ENCODE measurements around the gene CPEB2.

The CPEB2 gene

DNA sequence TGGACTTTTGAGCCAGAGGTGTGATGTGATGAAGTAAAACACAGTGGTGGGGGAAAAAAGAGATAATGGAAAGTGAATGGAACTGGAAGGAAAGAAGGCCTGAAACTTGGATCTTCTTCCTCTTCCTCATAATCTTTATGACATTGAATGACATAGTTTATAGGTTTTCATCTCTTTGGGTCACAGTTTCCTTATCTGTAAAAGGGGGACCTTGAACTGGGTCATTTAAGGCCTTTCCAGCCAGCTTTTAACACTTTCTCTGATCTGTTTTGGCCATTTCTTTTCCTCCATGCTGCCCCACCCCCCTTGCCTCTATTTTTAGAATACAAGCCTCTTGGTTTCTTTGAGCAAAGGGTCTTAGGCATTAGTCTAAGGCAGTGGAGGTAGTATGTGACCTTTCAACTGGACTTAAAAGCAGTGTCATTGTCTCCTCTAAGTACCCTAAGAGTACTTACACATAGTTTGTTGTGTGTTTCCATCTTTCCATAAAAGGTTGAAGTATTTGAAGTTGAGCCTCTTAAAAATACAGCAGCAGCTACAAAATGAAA, 7.8 kb downstream of the CPEB2 start:
- no peak for DNase-seq (ENCODE audit: low read depth)

- no peak for DNase-seq (ENCODE audit: low read depth)
These were observed 8.9 kb downstream of the CPEB2 start for GRCh38 chr4:15011166-15011565.

- DNase-seq (ENCODE audit: low read depth) = no peak
These were observed 9.9 kb downstream of the CPEB2 start for GRCh38 chr4:15012017-15012788.

DNA sequence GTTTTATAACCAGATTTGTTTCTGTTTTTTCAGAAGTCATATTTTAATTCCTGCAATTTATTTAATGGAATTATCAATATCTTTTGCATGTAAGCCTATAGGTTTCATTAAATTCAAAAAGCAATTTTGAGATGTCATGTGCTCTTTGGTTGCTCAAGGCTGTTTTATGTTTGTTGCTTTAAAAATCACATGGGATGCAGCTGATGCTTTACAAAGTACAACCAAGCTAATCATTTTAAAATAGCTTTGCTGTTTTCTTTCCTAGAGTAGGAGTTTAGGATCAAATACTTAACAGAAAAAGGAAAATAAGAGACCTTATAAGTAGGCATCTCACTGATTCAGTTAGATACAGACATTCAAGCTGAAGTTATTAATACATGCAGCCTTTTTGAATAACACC, 11.3 kb downstream of the CPEB2 start:
- DNase-seq (ENCODE audit: low read depth) = no peak

DNA sequence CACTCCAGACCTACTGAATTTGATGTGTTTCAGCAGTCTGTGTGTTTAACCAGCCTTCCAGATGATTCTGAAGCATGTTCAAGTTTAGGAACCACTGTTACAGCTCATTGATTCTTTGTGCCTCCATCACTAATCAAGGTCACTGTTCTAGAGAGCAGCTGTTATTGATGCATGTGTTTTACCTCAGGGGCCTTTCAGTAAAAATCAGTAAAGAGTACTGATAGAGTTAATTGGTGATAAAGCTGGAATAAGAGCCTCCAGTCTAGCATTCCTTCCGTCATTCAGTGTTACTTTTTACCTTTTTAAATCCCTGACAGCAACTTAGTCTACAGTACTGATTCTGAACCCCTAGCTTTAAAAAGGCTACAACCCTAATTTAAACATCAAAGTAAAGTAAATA, 12.9 kb downstream of the CPEB2 start:
- no peak for DNase-seq (ENCODE audit: low read depth)

- no peak for DNase-seq (ENCODE audit: low read depth)
These were observed 16.1 kb downstream of the CPEB2 start for GRCh38 chr4:15018361-15018760.

DNA sequence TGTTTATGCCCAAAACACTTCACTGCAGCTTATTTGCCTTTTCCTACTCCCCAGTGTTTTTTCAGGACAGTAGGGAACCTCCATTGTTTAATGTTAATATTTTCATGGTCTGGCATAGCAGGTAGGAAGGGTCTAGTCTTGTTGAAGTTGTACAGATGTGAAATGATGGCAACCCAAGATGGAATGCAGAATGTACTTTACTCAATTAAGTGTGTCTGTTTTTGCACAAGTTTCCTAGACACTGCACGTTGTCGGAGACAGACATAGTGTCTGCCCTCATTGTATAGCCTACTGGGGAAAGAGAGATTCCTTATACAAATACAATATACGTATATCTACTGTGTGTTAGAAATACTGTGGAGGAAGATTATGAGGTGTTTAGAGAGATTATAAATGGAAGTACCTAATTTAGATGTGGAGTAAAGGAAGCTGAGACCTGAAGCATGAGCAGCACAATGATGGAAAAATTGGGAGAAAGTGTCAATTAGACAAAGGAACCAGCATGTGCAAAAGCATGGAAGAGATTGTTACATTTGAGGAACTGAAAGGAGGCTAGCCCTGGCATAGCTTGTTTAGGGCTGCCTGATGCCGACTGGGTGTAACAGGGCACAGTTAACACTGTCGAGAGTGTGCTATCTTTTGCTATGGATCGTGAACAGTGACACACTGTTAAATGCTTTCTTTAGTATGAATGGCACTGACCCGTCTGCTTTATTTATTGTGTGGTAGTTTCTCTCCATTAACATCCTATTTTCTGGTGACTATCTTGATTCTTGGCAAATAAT, 18.4 kb downstream of the CPEB2 start:
- no peak for DNase-seq (ENCODE audit: low read depth)

DNA sequence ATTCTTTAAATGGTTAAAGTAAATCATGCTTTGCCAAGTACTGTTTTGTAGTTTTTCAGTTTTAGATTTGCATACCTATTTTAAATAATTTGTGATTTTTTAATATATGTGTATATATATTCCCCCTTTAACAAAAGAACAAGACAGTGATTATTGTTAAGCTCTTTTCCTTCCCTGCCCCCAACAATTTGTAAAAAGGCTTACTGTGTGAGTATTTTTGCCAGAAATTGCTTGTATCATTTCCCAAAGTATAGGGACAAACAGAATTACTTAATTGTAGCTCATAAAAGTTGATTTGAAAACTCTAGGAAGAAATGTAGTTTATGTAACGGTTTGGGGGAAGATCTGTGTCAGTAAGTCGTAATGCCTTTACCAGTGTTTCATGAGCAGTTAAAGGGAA, 19.0 kb downstream of the CPEB2 start:
- DNase-seq (ENCODE audit: low read depth) = no peak

DNA sequence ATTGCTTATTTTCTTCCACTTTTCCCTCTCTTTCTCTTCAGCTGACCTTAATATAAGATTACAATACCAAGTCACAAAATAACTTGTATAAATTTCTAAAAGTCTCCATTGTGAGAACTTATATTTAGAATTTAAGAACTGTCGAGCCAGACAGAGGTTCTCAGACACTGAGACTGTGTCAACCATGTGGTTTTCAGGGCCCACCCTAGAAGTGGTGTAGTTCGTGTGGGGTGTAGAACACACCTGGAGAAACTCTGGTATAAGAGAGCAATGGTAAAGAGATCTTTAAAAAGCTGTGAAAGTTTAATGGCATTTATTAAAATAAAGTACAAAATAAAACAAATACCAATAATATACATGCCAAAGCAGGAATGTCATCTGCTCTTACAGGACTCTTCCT, 19.7 kb downstream of the CPEB2 start:
- no peak for DNase-seq (ENCODE audit: low read depth)

DNA sequence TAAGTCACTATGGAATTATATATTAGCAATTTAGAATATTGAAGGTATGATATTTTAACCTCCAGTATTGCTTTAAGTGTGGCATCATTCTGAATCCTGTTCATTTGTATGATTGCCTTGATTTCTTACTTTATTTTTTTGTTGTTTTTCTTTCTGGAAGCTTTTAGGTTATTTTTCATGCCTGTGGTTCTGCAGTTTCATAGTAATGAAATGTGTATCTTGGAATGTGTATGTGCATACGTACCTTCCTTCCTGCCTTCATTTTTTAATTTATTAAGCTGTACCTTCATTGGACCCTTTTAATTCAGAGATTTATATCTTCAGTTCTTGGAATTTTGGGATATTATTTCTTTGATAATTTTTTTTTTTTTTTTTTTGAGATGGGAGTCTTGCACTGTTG, 22.1 kb downstream of the CPEB2 start:
- no peak for DNase-seq (ENCODE audit: low read depth)

- no peak for DNase-seq (ENCODE audit: low read depth)
These were observed 23.4 kb downstream of the CPEB2 start for GRCh38 chr4:15025693-15026092.

- DNase-seq (ENCODE audit: low read depth) = no peak
These were observed 25.7 kb downstream of the CPEB2 start for GRCh38 chr4:15027921-15028435.

DNA sequence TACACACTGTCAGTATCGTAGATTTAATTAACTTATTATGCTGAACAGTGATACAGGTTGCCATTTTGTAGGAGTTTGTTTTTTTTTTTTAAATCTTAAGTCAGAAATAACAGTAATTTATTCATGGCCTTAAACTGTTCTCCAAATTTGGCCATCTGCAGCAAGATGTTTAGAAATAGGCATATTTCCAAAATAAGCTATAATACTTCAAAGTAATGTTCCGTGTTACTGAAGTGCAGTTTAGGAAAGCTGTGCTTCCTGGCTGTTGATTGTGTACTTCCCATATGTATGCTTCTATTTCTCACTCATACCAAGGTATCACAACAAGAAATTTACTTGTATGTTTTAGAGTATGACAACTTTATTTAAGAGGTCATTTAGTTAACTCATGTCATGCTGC, 28.9 kb downstream of the CPEB2 start:
- DNase-seq (ENCODE audit: low read depth) = no peak

GRCh38 chr4:15031993-15032675, 29.9 kb downstream of the CPEB2 start:
- DNase-seq (ENCODE audit: low read depth) = no peak

DNA sequence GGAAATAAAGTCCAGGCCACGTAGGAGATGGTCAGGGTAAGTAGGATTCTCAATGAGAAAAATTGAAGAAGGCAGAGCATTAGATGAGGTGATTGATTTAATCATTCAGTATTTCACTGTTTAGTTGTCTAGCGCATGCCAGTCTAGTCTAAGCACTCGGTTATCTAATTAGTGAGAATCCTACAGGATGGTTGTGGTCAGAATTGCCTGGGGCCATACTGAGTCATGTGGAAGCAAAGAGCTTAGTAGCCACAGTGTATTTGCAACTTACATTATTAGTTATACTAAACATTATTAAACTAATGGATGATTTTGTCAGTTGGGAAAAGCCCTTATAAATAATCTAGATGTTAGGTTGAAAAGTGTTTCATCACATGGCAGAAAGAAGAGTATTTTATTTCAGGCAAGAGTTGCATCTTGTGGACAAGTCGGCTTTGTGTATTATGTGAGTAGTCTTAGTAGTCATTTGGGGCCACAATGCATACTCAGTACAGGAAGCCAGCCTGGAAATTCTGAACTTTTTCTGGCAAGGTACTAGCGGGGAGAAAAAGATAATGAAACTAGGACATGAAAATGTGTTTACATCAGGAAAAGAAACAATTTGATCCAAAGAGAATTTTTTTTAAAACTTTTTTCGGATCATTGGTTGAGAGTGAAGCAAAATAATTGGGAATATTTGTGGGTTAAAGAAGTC, 31.9 kb downstream of the CPEB2 start:
- DNase-seq (ENCODE audit: low read depth) = no peak

- DNase-seq (ENCODE audit: low read depth) = no peak
These were observed 32.9 kb downstream of the CPEB2 start for GRCh38 chr4:15035159-15035558.

DNA sequence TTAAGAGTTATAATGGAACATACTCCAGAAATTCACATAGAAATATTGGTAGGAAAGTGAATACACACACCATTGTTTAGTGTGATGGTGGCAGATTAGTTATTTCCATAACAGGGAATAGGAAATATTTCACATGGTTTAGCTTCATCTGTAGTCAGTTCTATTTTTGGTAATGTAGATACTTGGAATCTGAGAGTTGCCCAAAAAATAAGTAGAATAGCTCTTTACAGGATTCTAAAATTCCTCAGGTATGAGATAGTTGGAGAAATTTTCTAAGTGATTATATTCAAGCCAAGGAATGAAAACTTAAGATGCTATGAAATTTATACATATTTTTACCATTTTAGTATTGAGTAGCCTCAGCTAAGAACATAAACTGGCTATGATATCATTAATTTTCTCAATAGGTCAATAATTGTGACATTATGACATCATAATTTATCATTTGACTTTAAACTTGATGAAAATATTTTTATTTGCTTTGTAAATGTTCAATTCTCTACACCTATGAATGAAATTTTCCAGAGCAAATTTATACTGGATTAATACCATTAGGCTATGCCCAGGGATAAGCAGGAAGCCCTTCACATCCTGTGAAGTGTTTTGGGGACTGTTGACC, 35.8 kb downstream of the CPEB2 start:
- no peak for DNase-seq (ENCODE audit: low read depth)

- no peak for DNase-seq (ENCODE audit: low read depth)
These were observed 38.7 kb downstream of the CPEB2 start for GRCh38 chr4:15040916-15041463.

DNA sequence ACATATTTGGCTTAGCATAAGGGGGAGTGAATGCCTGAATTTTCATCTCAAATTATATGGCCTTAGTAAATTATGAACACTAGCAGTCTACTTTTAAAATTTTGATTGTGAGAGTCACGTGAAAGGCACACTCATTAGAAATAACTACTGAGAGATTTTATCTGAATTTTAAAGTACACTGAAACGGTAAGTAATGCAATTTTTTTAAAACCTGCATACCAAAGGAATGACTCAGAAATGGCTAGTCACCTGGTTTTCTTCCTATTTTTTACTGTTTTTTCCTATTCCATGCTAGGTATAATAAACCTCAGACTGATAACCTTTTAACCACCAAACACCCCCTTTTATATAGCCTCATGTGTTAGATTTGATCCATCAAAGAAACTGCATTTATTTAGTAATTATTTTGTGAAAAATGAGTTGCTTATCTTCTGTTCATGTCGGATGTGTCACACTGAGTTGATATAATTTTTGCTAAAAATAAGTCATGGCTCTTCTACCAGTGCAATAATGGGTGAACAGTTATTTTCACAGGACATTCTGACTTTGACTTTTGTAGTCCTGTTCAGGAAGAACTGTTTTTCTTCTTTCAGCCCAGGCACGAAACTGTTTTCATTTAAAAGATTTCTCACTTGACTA, 40.4 kb downstream of the CPEB2 start:
- no peak for DNase-seq (ENCODE audit: low read depth)

GRCh38 chr4:15043226-15043625, 40.9 kb downstream of the CPEB2 start:
- DNase-seq (ENCODE audit: low read depth) = no peak

GRCh38 chr4:15043922-15044321, 41.6 kb downstream of the CPEB2 start:
- DNase-seq (ENCODE audit: low read depth) = no peak
